Measurements from ENCODE around the gene ATP10B.

GRCh38 chr5:160524827-160525226 is 327.2 kb downstream of the ATP10B start:
- no peak for TF ChIP-seq POLR2AphosphoS5 (IDR thresholded peaks at IDR 0.05; ENCODE audit: low read depth, low read length)
- no peak for TF ChIP-seq TAF1 (IDR thresholded peaks at IDR 0.05; ENCODE audit: borderline replicate concordance, low read depth, low read length)
- TF ChIP-seq POLR2A (IDR thresholded peaks at IDR 0.05; ENCODE audit: low read depth, low read length), result no peak

Measured in GM12892 (cell line).